SK-N-SH treated with all-trans-retinoic acid at 6 μM for 48 hours (cell line): ENCODE measurements around the gene LTF.

Source experiments
- BACH2 ChIP-seq: fragments of 250-450 bp; sonication (Bioruptor Pico); IDR thresholded peaks from 2 replicates; pipeline ENCODE4 v1.9.0; 2021; ENCODE audit warnings: mild to moderate bottlenecking, borderline replicate concordance
- CREB5 ChIP-seq: fragments of 250-450 bp; sonication (Bioruptor Pico); IDR thresholded peaks from 2 replicates; pipeline ENCODE4 v1.5.1; 2020; ENCODE audit warnings: low read depth, mild to moderate bottlenecking, moderate library complexity
- CSDC2 ChIP-seq: fragments of 250-450 bp; sonication (Bioruptor Pico); IDR thresholded peaks from 2 replicates; pipeline ENCODE4 v1.5.0; 2020; ENCODE audit warnings: mild to moderate bottlenecking, moderate library complexity
- PATZ1 ChIP-seq: fragments of 250-450 bp; sonication (Bioruptor Pico); IDR thresholded peaks from 2 replicates; pipeline ENCODE4 v1.8.0; 2020; ENCODE audit warnings: mild to moderate bottlenecking, moderate library complexity, borderline replicate concordance
- PPARA ChIP-seq: fragments of 250-450 bp; sonication (Bioruptor Pico); IDR thresholded peaks from 2 replicates; pipeline ENCODE4 v1.5.0; 2020; ENCODE audit warnings: mild to moderate bottlenecking, borderline replicate concordance
- RARB ChIP-seq: fragments of 250-450 bp; sonication (Bioruptor Pico); IDR thresholded peaks from 2 replicates; pipeline ENCODE4 v1.8.0; 2021; ENCODE audit warnings: mild to moderate bottlenecking, moderate library complexity
- TCF4 ChIP-seq: fragments of 250-450 bp; sonication (Bioruptor Pico); IDR thresholded peaks from 2 replicates; pipeline ENCODE4 v1.8.0; 2021; ENCODE audit warnings: mild to moderate bottlenecking, moderate library complexity, borderline replicate concordance
- TOX ChIP-seq: fragments of 250-450 bp; sonication (Bioruptor Pico); IDR thresholded peaks from 2 replicates; pipeline ENCODE4 v1.8.0; 2021; ENCODE audit warnings: mild to moderate bottlenecking, moderate library complexity, borderline replicate concordance
- ZC3H10 ChIP-seq: fragments of 250-450 bp; sonication (Bioruptor Pico); IDR thresholded peaks from 2 replicates; pipeline ENCODE4 v1.5.1; 2021; ENCODE audit warnings: mild to moderate bottlenecking, moderate library complexity
- ZFP3 ChIP-seq: fragments of 250-450 bp; sonication (Bioruptor Pico); IDR thresholded peaks from 2 replicates; pipeline ENCODE4 v1.5.0; 2020; ENCODE audit warnings: mild to moderate bottlenecking, moderate library complexity
- ZNF565 ChIP-seq: fragments of 450-650 bp; formaldehyde crosslinking; conservative IDR thresholded peaks from 2 replicates; pipeline ENCODE4 v1.5.0; 2020; ENCODE audit warnings: low read depth, mild to moderate bottlenecking, moderate library complexity
- TF ChIP-seq, protein P1 (sequence below): fragments of 250-450 bp; sonication (Bioruptor Pico); IDR thresholded peaks from 2 replicates; pipeline ENCODE4 v1.8.0; 2021; ENCODE audit warnings: low read depth, mild to moderate bottlenecking, moderate library complexity, borderline replicate concordance

- TF ChIP-seq BACH2 (CRISPR knock-in tag) (no peak), PATZ1 (CRISPR knock-in tag) (no peak), TOX (CRISPR knock-in tag) (no peak), ZNF565 (CRISPR knock-in tag) (no peak), TCF4 (CRISPR knock-in tag) (no peak), PPARA (CRISPR knock-in tag) (no peak), CSDC2 (CRISPR knock-in tag) (no peak), ZFP3 (no peak), CREB5 (no peak), RARB (CRISPR knock-in tag) (no peak), ZC3H10 (no peak)
- TF ChIP-seq, protein P1, sequence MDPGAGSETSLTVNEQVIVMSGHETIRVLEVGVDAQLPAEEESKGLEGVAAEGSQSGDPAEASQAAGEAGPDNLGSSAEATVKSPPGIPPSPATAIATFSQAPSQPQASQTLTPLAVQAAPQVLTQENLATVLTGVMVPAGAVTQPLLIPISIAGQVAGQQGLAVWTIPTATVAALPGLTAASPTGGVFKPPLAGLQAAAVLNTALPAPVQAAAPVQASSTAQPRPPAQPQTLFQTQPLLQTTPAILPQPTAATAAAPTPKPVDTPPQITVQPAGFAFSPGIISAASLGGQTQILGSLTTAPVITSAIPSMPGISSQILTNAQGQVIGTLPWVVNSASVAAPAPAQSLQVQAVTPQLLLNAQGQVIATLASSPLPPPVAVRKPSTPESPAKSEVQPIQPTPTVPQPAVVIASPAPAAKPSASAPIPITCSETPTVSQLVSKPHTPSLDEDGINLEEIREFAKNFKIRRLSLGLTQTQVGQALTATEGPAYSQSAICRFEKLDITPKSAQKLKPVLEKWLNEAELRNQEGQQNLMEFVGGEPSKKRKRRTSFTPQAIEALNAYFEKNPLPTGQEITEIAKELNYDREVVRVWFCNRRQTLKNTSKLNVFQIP (CRISPR knock-in tag): no peak
Measured at GRCh38 chr3:46489875-46490274, 25.2 kb upstream of the LTF start.
